CD4-positive, alpha-beta T cell (primary cell): ENCODE results near the gene AMFR. TPM values are rescaled to one million over a fixed set of nuclear protein-coding genes. Genes with fewer than 3 reads are reported as not detected.

ENCODE experiments used
- ATAC-seq: fragments of 200-7000 bp; cut with Tn5 transposase; one replicate; pipeline ENCODE4 v1.10.0; 2022; ENCODE audit warnings: mild to moderate bottlenecking; ENCODE audit not compliant: poor library complexity
- CTCF ChIA-PET: fragments of 350-600 bp; sonication (Branson Sonifier 250); formaldehyde crosslinking; loops from one replicate; lab custom pipeline; 2021; ENCODE audit warnings: antibody characterized with exemption, inconsistent platforms; lab: Charles Lee
- POLR2A ChIA-PET: fragments of 350-600 bp; sonication (Branson Sonifier 250); formaldehyde crosslinking; loops from one replicate; lab custom pipeline; 2021; ENCODE audit warnings: antibody characterized with exemption, inconsistent platforms; lab: Charles Lee
- DNase-seq, 14 experiments: peaks; one replicate each; pipeline ENCODE4 v3.0.0-alpha.2; 2013 to 2020; ENCODE audit warnings: mixed read lengths in 2 of 14
- H3K27ac ChIP-seq, 2 donors: one replicate each; pipeline versions ENCODE4 v1.5.1 to v1.7.0; 2013; ENCODE audit warnings: low read length in 2 of 2, low read depth in 1 of 2, mild to moderate bottlenecking in 1 of 2
- H3K27me3 ChIP-seq, 2 experiments: 1 replicate in 1 of 2; 2 replicates in 1 of 2; pipeline versions ENCODE4 v1.6.1 to v1.7.0; 2013; ENCODE audit warnings: low read length in 2 of 2, control low read depth in 1 of 2, mild to moderate bottlenecking in 1 of 2, moderate library complexity in 1 of 2; ENCODE audit not compliant: insufficient read depth in 2 of 2, control insufficient read depth in 1 of 2
- H3K36me3 ChIP-seq: one replicate; pipeline ENCODE4 v1.6.1; 2013; ENCODE audit warnings: low read length, control low read depth; ENCODE audit not compliant: insufficient read depth
- H3K4me1 ChIP-seq: one replicate; pipeline ENCODE4 v1.6.1; 2013; ENCODE audit warnings: low read length, control low read depth; ENCODE audit not compliant: insufficient read depth
- H3K4me3 ChIP-seq: one replicate; pipeline ENCODE4 v1.5.1; 2013; ENCODE audit warnings: mild to moderate bottlenecking, low read length, moderate library complexity
- H3K9me3 ChIP-seq, 2 experiments: 1 replicate in 1 of 2; 2 replicates in 1 of 2; pipeline versions ENCODE4 v1.6.1 to v1.7.0; 2013; ENCODE audit warnings: low read length in 2 of 2, mild to moderate bottlenecking in 2 of 2, control low read depth in 1 of 2, moderate library complexity in 1 of 2; ENCODE audit not compliant: control insufficient read depth in 1 of 2, insufficient read depth in 1 of 2
- H3K27ac Mint-ChIP-seq: one replicate; pipeline ENCODE4 v1.8.0; 2020; ENCODE audit warnings: mixed read lengths
- H3K27me3 Mint-ChIP-seq: one replicate; pipeline ENCODE4 v1.8.0; 2021; ENCODE audit warnings: mixed read lengths
- H3K36me3 Mint-ChIP-seq: one replicate; pipeline ENCODE4 v1.8.0; 2021; ENCODE audit warnings: low read depth, mixed read lengths
- H3K4me1 Mint-ChIP-seq: one replicate; pipeline ENCODE4 v1.8.0; 2021; ENCODE audit warnings: low read depth, mixed read lengths
- H3K4me3 Mint-ChIP-seq: one replicate; pipeline ENCODE4 v1.8.0; 2020; ENCODE audit warnings: mild to moderate bottlenecking, mixed read lengths
- H3K9me3 Mint-ChIP-seq: one replicate; pipeline ENCODE4 v1.8.0; 2020; ENCODE audit warnings: mixed read lengths
- CTCF ChIP-seq: fragments of 200-600 bp; IDR thresholded peaks from one replicate; pipeline ENCODE4 v1.8.0; 2022; ENCODE audit warnings: antibody characterized with exemption, mild to moderate bottlenecking
- intact Hi-C, 2 experiments: fragments of 100-400 bp; cut with DNase I in 1 of 2; cut with micrococcal nuclease in 1 of 2; formaldehyde crosslinking; loops; one replicate each; pipeline versions ENCODE4 v1.15.1 to v1.9.0; 2023 to 2025; cut with DNase I, micrococcal nuclease
- total RNA-seq, 174 experiments: library from RNA in 2 of 174; stranded (reverse) in 2 of 174; gene quantifications; one replicate each; pipeline ENCODE4 v1.2.3 and lab custom pipeline; 2021 to 2026

The AMFR gene
- total RNA-seq, 2 experiments from 2014 or later: 79.2 to 83.8 TPM

GRCh38 chr16:56463153-56463552 lies 37.8 kb upstream of the AMFR start:
- POLR2A ChIA-PET: no interaction called here
- Mint-ChIP-seq H3K27me3 (no peaks in the 10 kb centered on the region), H3K9me3 (no peaks in the 10 kb centered on the region), H3K4me1 (peaks cover 6% of the 10 kb centered on the region), H3K36me3 (peaks cover 89% of the 10 kb centered on the region), H3K27ac (no peak overlapping the region), H3K4me3 (no peak overlapping the region)
- Histone ChIP-seq H3K4me3 (no peak overlapping the region), H3K9me3 (no peaks in the 10 kb centered on the region), H3K27me3 (no peaks in the 10 kb centered on the region), H3K27ac (no peak overlapping the region), H3K36me3 (peaks cover 80% of the 10 kb centered on the region), H3K4me1 (no peaks in the 10 kb centered on the region)
- CTCF ChIA-PET: no interaction called here
- ATAC-seq: no peak
- TF ChIP-seq CTCF: no peak
- no peak for DNase-seq
- intact Hi-C loops: no loop called here

GRCh38 chr16:56462064-56462796 lies 36.9 kb upstream of the AMFR start:
- Histone ChIP-seq H3K27ac (no peak overlapping the region), H3K27me3 (no peaks in the 10 kb centered on the region), H3K4me3 (no peak overlapping the region), H3K36me3 (peaks cover 78% of the 10 kb centered on the region), H3K9me3 (no peaks in the 10 kb centered on the region), H3K4me1 (no peaks in the 10 kb centered on the region)
- H3K27ac Mint-ChIP-seq: no peak overlapping the region
- TF ChIP-seq CTCF: no peak
- CTCF ChIA-PET: no interaction called here
- POLR2A ChIA-PET: interaction anchor here (2.5 kb wide), 1 partner anchor 11 kb away, joined by 11 read pairs; the partner anchor contains the start of genes NUDT21 and OGFOD1
- H3K4me1 Mint-ChIP-seq: peaks cover 6% of the 10 kb centered on the region
- H3K4me3 Mint-ChIP-seq: no peak overlapping the region
- intact Hi-C loops: no loop called here
- no peak for ATAC-seq
- H3K36me3 Mint-ChIP-seq: peaks cover 88% of the 10 kb centered on the region
- no peaks in the 10 kb centered on the region for H3K9me3 Mint-ChIP-seq
- DNase-seq: no peak
- no peaks in the 10 kb centered on the region for H3K27me3 Mint-ChIP-seq

- no peaks in the 10 kb centered on the region for H3K9me3 Mint-ChIP-seq
- intact Hi-C loops: no loop called here
- no peak overlapping the region for H3K27ac Mint-ChIP-seq
- H3K9me3 ChIP-seq: no peaks in the 10 kb centered on the region
- ChIA-PET POLR2A (interaction anchor here (2.5 kb wide), 1 partner anchor 9 kb away, joined by 11 read pairs; the partner anchor contains the start of genes NUDT21 and OGFOD1), CTCF (no interaction called here)
- ATAC-seq (no peak), DNase-seq (no peak)
- H3K4me3 Mint-ChIP-seq: no peak overlapping the region
- no peaks in the 10 kb centered on the region for H3K27me3 ChIP-seq
- no peak for TF ChIP-seq CTCF
- H3K27ac ChIP-seq: no peak overlapping the region
- H3K36me3 Mint-ChIP-seq: peaks cover 88% of the 10 kb centered on the region
- H3K36me3 ChIP-seq: peaks cover 78% of the 10 kb centered on the region
- H3K4me3 ChIP-seq: no peak overlapping the region
- no peaks in the 10 kb centered on the region for H3K27me3 Mint-ChIP-seq
- H3K4me1 ChIP-seq: no peaks in the 10 kb centered on the region
- peaks cover 17% of the 10 kb centered on the region for H3K4me1 Mint-ChIP-seq
Observed at GRCh38 chr16:56460101-56460500, 34.8 kb upstream of the AMFR start.
